OCI-M2 (cell line): Measurements from ENCODE around the gene ZGRF1.
"Not testable (repeated sequence)": the region's sequence is repeated elsewhere in the genome, so short reads cannot be mapped to it uniquely, and the experiment has no call there.

ENCODE experiments used
- DNase-seq: peaks from one replicate; lab custom pipeline; 2025; ENCODE audit not compliant: unreplicated experiment; lab: John Stamatoyannopoulos, UW

The ZGRF1 gene

DNA sequence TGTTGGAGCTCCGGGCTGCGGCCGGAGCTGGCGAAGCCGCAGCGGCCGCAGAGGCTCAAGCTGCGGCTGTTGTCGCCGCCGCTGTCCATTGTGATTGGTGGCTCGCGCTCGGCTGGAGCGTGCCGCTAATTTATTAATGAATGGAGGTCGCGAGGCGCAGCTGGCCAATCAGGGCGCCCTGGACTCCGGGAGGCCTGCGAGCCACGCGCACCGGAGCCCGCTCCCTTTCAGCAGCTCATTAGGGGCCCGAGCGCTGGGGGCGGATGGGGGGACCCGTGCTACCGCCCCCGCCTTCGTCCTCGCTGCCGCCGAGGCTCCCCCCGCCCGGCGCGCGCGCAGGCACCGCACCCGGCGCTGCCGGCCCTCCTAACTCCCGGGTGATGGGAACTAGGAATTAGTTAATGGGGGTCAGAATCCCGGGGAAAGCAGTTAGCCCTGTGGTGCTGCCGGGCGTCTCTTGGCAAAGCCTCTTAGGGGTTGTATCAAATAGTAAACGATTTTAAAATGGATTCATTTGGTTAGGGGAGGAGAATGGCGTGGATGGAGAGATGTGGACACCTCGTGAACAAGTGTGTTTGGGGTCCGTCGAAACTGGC is 120.1 kb downstream of the ZGRF1 start:
- DNase-seq: no peak

DNA sequence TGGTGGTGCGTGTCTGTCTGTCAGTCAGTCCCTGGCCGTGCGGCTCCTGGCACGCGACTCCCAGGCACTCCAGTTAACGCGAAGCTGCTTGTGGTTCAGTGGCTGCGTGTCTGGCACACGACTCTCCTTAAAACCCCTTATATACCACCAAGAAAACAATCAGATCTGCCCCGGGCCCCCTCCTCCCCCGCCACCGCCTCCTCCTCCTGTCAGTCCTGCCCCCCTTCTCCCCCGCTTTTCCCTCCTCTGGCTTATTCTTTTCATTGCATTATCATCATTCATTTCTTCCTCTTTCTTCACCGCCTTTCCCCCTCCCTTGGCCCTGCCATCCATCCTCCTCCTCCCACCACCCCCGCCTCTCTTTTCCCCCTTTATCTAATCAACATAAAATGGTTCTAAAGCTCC is 120.6 kb downstream of the ZGRF1 start, which contains the start of gene NEUROG2:
Gene NEUROG2, minus strand, starts transcription at position 115 of the 405 bp plus-strand sequence. CDS start 705 bp downstream, outside the sequence.
- DNase-seq: no peak

DNA sequence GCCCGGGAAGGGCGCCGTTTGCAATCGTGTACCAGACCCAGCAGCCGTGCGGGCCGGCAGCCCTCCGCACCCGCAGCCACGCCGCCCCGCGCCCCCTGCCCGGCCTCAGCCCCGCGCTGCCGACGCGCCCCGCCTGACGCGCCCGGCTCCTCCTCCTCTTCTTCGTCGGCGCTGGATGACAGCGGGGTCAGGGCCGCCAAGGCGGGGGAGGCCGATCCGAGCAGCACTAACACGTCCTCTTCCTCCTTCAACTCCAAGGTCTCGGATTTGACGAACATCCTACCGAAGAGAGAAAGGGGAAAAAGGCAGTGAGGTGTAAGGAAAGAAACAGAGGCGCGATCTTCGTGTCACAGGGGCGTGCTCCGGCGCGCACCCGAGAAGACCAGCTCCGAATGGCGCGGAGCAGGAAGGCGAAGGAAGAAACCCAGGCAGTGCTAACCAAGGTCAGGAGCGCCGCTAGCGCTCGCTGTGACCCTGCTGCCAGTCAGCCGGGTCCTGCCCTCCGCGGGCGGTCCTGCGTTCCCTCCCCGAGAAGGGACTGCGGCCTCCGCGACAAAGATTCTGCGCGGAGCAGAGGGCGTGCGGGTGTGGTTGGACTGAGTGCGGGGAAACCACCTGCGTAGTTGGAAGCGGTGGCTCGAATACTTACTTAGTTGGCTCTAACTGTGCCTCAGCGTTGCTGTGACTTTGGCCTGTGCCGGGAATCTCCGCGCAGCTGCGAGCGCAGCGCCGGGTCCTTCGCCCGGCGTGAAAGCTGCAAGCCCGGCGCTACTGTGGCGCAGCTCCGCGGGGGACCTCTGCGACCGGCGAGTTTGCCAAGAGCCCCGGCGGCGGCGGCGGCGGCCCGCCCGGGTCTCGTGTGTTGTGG is 121.3 kb downstream of the ZGRF1 start:
- no peak for DNase-seq

DNA sequence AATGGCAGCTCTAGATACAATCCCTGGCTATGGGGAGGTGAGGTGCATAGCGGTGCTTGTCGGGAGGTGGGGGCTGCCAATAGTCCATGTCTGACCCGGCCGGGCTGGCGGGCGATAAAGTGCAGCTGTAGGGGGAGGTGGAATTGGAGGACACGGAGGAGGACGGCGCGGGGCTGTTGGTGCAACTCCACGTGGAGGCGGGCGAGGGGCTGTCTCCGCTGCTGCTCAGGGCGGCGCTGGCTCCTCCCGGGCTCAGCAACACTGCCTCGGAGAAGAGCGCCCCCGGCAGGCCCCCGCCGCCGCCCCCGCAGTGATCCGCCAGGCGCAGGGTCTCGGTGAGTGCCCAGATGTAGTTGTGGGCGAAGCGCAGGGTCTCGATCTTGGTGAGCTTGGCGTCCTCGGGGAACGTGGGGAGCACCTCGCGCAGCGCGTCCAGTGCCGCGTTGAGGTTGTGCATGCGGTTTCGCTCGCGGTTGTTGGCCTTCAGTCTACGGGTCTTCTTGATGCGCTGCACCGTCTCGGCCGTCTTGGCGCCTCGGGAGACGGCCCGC is 122.0 kb downstream of the ZGRF1 start:
- no peak for DNase-seq

DNA sequence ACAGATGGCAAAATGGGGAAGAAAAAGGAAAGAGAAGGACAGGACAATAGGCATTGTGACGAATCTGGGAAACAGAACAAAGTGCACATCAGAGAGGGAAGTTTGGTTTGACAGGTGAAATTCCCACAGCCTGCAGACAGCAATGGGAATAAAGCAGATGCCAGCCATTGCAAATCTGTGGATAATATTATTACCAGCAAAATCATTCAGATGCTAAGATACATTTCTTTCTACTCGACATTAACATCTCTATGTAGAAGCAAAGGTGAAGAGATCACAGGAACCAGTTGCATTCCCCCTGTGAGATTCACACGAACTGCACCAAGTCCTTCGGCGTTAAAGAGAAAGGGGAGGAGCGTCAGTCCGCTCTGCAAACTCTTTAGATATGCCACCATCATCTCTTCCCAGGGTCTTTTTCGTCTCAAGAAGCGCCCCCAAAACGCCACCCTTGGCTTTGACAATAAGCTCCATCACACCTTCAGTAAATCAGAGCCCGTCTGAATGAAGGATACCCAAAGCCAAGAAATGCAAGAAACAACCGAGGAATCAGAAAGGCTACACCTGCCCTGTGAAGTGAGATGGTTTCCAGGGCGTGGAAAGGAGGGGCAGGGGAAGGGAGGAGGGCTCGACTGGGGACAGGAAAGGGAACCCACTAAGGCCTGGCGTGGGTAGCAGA is 122.6 kb downstream of the ZGRF1 start:
- no peak for DNase-seq

DNA sequence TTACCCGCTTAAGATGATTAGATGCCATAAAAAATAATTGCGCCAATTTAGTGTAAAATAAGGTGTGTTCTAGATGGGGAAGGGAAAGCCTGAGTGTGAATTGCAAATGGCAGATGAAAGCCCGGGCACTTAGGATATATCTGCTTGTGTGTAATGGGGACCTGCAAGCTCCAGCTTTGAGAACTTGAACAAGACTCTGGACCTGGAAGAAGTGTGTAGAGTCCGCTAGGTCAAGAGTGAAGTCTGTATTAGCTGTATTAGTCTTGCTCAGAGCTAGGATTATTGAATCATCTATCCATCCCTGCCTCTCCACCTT is 124.9 kb downstream of the ZGRF1 start:
- DNase-seq: no peak

DNA sequence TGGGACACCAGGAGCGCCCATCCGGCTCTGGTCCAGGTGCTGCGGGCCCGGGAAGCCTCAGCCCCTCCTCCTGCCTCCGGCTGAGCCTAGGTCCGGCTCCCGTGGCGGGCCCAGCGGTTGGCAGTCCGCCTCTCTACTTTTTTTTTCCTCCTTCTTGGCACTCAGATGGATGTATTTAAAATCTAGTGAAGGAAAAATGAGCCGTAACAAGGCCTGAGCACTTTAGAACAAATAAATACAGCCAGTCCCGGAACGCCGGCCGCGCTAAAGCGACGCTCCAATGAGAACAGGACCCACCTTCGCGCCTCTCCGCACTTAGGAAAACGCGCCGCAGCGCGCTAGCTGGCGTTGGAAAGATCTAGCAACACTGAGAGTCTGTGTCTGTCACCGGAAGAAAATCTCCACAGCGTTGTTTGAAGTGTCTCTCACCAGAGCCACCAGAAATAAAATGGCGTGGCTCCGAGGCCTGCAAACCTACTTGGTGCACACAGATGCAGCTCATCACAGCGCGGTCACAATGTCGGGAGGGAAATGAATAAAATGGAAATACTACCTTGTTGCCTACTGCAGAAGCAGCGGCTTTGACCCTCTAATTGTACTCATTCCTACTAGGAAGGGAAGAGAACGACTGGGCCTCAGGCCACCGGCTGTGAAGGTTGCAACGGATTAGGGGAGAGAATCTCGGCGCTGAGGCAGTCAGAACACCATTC is 125.5 kb downstream of the ZGRF1 start:
- DNase-seq: no peak

DNA sequence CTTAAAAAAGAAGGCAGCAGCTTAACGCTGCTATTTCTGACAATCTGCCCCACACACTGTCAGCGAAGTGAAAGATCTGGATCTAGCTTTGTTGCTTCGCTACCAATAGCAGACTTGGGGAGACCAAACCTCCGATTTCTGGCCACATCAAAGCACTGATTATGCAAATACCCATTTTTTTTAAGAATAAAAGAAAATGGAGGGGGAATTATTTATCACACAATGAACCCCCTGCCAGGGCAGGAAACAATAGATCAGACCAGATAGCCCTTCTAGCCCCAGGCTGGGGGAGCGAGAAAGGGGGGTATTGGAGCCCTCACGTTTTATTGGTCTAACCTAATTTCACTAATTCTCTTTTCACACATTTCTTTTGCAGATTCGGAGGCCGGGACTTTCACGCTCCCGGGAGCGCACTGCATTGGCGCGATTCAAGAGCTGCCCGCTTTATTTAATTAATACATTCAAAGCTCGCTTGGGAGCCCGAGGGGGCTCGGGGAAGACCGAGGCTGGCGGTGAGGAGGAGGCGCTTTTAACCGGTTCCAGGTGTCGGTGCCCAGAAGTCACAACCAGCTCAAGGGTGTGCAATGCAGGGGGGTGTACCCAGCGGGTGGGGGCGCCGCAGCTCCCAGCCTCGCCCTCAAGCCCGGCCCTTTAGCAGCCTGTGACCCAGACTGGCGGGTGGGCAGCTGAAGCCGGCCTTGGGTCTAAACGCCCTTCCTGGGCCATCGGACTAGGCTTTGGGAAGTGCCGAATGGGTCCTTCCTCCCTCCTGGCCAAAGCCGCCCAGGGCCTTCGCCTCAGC is 126.2 kb downstream of the ZGRF1 start:
- DNase-seq: no peak

DNA sequence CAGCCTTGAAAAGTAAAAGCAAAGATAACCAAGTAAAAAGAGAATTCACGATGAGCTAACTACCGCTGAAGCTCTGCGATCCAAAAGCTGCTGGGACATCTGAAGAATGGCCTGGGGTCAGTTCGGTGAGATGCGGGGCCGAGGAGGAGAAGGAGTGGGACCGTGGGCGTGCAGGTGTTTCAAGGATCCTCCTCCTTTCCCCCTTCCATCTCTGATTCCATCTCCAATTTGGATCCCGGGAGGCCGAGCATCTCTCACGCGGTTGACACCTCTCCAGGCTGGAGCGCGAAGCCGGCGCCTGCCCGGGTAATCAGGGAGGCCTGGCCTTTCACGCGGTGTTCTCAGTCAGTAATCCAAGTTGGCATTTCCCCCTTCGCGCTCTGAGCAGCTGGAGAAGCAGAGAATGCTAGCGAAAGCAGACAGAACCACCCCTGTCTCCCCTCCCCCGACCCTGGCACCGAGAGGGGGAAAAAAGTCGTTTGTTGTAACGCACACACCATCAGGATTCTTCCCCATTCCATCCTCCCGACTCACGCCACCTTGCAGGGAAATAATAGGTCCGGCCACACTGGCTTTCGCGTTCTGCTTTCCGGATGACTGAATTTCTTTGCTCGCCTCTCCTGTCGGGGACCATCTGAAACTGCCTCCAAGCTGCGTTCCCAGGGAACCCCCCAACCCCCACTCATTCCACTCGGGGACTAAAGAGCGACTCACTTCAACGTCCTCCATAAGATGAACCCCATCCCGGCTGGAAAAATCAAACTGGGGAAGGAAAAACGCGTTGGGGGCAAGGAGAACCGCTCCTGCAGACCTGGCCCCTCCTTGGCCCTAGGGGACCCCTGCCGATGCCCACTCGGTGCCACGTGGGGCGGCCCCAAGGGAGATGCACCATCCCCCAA is 127.2 kb downstream of the ZGRF1 start:
- no peak for DNase-seq

DNA sequence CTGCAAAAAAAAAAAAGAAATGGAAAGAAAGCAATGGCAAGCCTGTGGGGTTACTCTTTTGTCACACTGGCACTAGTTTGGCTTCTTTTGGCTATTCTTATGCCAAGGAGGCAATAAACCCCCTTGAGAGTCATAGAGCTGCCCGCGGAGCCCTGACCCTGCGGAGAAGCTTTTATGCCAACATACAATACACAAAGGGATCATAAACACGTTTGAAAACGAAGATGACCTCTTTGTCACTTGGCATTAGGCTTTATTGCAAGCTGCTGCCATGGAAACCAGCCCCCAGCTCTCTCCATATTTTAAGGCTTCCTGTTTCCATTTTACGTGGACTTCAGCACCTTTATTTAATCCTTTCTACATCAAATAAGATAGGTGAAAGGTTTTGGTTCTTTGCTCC is 128.4 kb downstream of the ZGRF1 start:
- no peak for DNase-seq

DNA sequence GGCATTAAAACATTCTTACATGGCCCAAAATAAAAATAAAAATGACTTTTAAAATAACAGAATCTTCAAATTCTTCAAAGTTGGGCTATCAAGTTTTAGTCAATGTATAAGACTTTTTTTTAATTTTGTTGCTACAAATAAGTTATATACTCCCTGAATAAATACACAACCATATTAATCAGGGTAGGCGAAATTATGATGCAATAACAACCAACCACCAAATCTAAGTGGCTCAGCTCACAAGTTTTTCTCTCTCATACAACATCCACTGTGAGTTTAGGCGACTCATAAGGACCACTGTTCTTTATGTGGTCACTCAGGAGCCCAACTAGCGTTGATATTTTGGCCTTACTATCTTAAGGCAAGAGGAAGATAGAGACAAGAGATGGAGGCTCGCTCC is 131.9 kb downstream of the ZGRF1 start:
- no peak for DNase-seq

DNA sequence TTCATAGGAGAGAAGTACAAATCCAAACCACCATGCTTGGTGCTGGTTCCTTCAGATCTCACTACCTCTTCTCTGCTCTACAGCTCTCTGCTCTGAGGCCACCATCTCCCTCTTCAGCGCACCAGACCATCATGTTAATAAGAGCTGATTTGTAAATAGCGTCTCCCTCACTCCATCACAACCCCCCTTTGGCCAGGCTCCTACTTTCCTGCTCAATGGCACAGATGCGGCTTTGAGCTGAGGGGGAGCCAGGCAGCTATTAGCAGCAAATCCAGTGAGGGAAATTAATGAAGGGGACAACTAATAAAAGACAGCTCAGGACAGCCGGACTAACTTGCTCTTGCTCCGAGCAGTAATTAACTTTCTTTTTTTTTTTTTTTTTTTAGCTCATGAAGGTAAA is 133.8 kb downstream of the ZGRF1 start:
- no peak for DNase-seq

DNA sequence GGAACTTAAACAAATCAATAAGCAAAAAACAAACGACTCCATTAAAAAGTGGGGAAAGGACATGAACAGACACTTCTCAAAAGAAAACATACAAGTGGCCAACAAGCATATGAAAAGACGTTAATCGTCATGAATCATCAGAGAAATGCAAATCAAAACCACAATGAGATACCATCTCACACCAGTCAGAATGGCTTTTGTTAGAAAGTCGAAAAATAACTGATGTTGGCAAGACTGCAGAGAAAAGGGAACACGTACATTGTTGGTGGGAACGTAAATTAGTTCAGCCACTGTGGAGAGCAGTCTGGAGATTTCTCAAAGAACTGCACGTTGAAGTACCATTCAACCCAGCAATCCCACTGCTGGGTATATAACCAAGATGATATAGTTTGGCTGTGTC is 144.4 kb downstream of the ZGRF1 start:
- DNase-seq: no peak

DNA sequence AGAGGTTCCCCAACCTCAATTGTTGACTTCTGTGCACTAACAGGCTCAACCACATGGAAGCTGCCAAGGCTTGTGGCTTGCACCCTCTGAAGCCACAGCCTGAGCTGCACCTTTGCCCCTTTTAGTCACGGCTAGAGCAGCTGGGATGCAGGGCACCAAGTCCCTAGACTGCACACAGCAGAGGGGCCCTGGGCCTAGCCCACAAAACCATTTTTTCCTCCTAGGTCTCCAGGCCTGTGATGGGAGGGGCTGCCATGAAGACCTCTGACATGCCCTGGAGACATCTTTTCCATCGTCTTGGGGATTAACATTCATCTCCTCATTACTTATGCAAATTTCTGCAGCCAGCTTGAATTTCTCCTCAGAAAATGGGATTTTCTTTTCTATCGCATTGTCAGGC is 145.9 kb downstream of the ZGRF1 start:
- not testable (repeated sequence) for DNase-seq
